ENCODE results near the gene TMEM165.

Gene TMEM165

GRCh38 chr4:55382488-55383003, 13.2 kb upstream of the TMEM165 start:
- no peak overlapping the region for H3K27ac Mint-ChIP-seq
- H3K4me1 Mint-ChIP-seq (ENCODE audit: low read depth) = peaks cover 9% of the 10 kb centered on the region
- H3K36me3 Mint-ChIP-seq (ENCODE audit: low read depth) = no peaks in the 10 kb centered on the region
- no peaks in the 10 kb centered on the region for H3K27me3 Mint-ChIP-seq (ENCODE audit: low read depth)
- H3K4me3 Mint-ChIP-seq = no peak overlapping the region
- H3K9me3 Mint-ChIP-seq = no peaks in the 10 kb centered on the region

- Mint-ChIP-seq H3K9me3 (no peaks in the 10 kb centered on the region), H3K27me3 (ENCODE audit: low read depth) (no peaks in the 10 kb centered on the region), H3K4me1 (ENCODE audit: low read depth) (peaks cover 9% of the 10 kb centered on the region), H3K27ac (no peak overlapping the region), H3K36me3 (ENCODE audit: low read depth) (no peaks in the 10 kb centered on the region), H3K4me3 (no peak overlapping the region)
Measured at GRCh38 chr4:55385201-55385649, 10.5 kb upstream of the TMEM165 start.

GRCh38 chr4:55386073-55386472, 9.7 kb upstream of the TMEM165 start:
- no peaks in the 10 kb centered on the region for H3K36me3 Mint-ChIP-seq (ENCODE audit: low read depth)
- no peak overlapping the region for H3K4me3 Mint-ChIP-seq
- H3K4me1 Mint-ChIP-seq (ENCODE audit: low read depth) = peaks cover 9% of the 10 kb centered on the region
- no peaks in the 10 kb centered on the region for H3K27me3 Mint-ChIP-seq (ENCODE audit: low read depth)
- no peaks in the 10 kb centered on the region for H3K9me3 Mint-ChIP-seq
- no peak overlapping the region for H3K27ac Mint-ChIP-seq

- Mint-ChIP-seq H3K27ac (no peak overlapping the region), H3K9me3 (no peaks in the 10 kb centered on the region), H3K4me1 (ENCODE audit: low read depth) (peaks cover 9% of the 10 kb centered on the region), H3K36me3 (ENCODE audit: low read depth) (no peaks in the 10 kb centered on the region), H3K4me3 (no peak overlapping the region), H3K27me3 (ENCODE audit: low read depth) (no peaks in the 10 kb centered on the region)
Measured at GRCh38 chr4:55386840-55387239, 8.9 kb upstream of the TMEM165 start.

- no peak overlapping the region for H3K4me3 Mint-ChIP-seq
Measured at GRCh38 chr4:55393461-55394320, 2.1 kb upstream of the TMEM165 start.

GRCh38 chr4:55395218-55395528, 584 bp upstream of the TMEM165 start:
- Mint-ChIP-seq H3K9me3 (no peaks in the 10 kb centered on the region), H3K4me3 (peak overlapping the region; percentile 95), H3K27me3 (ENCODE audit: low read depth) (no peaks in the 10 kb centered on the region), H3K4me1 (ENCODE audit: low read depth) (peaks cover 35% of the 10 kb centered on the region), H3K36me3 (ENCODE audit: low read depth) (peaks cover 14% of the 10 kb centered on the region), H3K27ac (peak overlapping the region; percentile 97)

More at GRCh38 chr4:55393461-55394320, 2.1 kb upstream of the TMEM165 start:
- Mint-ChIP-seq H3K36me3 (ENCODE audit: low read depth) (peaks cover 9% of the 10 kb centered on the region), H3K27ac (peak overlapping the region; percentile 38), H3K4me1 (ENCODE audit: low read depth) (peaks cover 28% of the 10 kb centered on the region), H3K27me3 (ENCODE audit: low read depth) (no peaks in the 10 kb centered on the region), H3K9me3 (no peaks in the 10 kb centered on the region)

- Mint-ChIP-seq H3K4me3 (peak overlapping the region; percentile 98), H3K27me3 (ENCODE audit: low read depth) (no peaks in the 10 kb centered on the region), H3K4me1 (ENCODE audit: low read depth) (peaks cover 39% of the 10 kb centered on the region), H3K27ac (peak overlapping the region; percentile 85), H3K36me3 (ENCODE audit: low read depth) (peaks cover 17% of the 10 kb centered on the region), H3K9me3 (no peaks in the 10 kb centered on the region)
Measured at GRCh38 chr4:55396308-55397125, 760 bp downstream of the TMEM165 start.

GRCh38 chr4:55397126-55397436, 1.3 kb downstream of the TMEM165 start:
- Mint-ChIP-seq H3K4me1 (ENCODE audit: low read depth) (peaks cover 39% of the 10 kb centered on the region), H3K27ac (peak overlapping the region; percentile 85), H3K27me3 (ENCODE audit: low read depth) (no peaks in the 10 kb centered on the region), H3K9me3 (no peaks in the 10 kb centered on the region), H3K4me3 (peak overlapping the region; percentile 98), H3K36me3 (ENCODE audit: low read depth) (peaks cover 17% of the 10 kb centered on the region)

- H3K4me1 Mint-ChIP-seq (ENCODE audit: low read depth) = peaks cover 39% of the 10 kb centered on the region
- peak overlapping the region; percentile 85 for H3K27ac Mint-ChIP-seq
- no peaks in the 10 kb centered on the region for H3K27me3 Mint-ChIP-seq (ENCODE audit: low read depth)
- H3K36me3 Mint-ChIP-seq (ENCODE audit: low read depth) = peaks cover 17% of the 10 kb centered on the region
- no peaks in the 10 kb centered on the region for H3K9me3 Mint-ChIP-seq
- H3K4me3 Mint-ChIP-seq = peak overlapping the region; percentile 98
Measured at GRCh38 chr4:55397520-55398321, 2.0 kb downstream of the TMEM165 start.

GRCh38 chr4:55398461-55398860, 2.7 kb downstream of the TMEM165 start:
- Mint-ChIP-seq H3K36me3 (ENCODE audit: low read depth) (peaks cover 20% of the 10 kb centered on the region), H3K9me3 (no peaks in the 10 kb centered on the region), H3K27me3 (ENCODE audit: low read depth) (no peaks in the 10 kb centered on the region), H3K27ac (peak overlapping the region; percentile 28), H3K4me3 (peak overlapping the region; percentile 98), H3K4me1 (ENCODE audit: low read depth) (peaks cover 43% of the 10 kb centered on the region)

GRCh38 chr4:55398966-55399365, 3.2 kb downstream of the TMEM165 start:
- Mint-ChIP-seq H3K27ac (peak overlapping the region; percentile 41), H3K4me1 (ENCODE audit: low read depth) (peaks cover 46% of the 10 kb centered on the region), H3K4me3 (peak overlapping the region; percentile 98), H3K9me3 (no peaks in the 10 kb centered on the region), H3K36me3 (ENCODE audit: low read depth) (peaks cover 25% of the 10 kb centered on the region), H3K27me3 (ENCODE audit: low read depth) (no peaks in the 10 kb centered on the region)

GRCh38 chr4:55399581-55399980, 3.8 kb downstream of the TMEM165 start:
- Mint-ChIP-seq H3K4me1 (ENCODE audit: low read depth) (peaks cover 45% of the 10 kb centered on the region), H3K4me3 (no peak overlapping the region), H3K27ac (peak overlapping the region; percentile 41), H3K27me3 (ENCODE audit: low read depth) (no peaks in the 10 kb centered on the region), H3K9me3 (no peaks in the 10 kb centered on the region), H3K36me3 (ENCODE audit: low read depth) (peaks cover 28% of the 10 kb centered on the region)

- no peak overlapping the region for H3K27ac Mint-ChIP-seq
Measured at GRCh38 chr4:55405073-55405472, 9.3 kb downstream of the TMEM165 start.

GRCh38 chr4:55406545-55406944, 10.8 kb downstream of the TMEM165 start:
- Mint-ChIP-seq H3K36me3 (ENCODE audit: low read depth) (peaks cover 34% of the 10 kb centered on the region), H3K4me3 (no peak overlapping the region), H3K27me3 (ENCODE audit: low read depth) (no peaks in the 10 kb centered on the region), H3K27ac (no peak overlapping the region), H3K9me3 (no peaks in the 10 kb centered on the region), H3K4me1 (ENCODE audit: low read depth) (peaks cover 37% of the 10 kb centered on the region)

More at GRCh38 chr4:55405073-55405472, 9.3 kb downstream of the TMEM165 start:
- no peaks in the 10 kb centered on the region for H3K9me3 Mint-ChIP-seq
- no peak overlapping the region for H3K4me3 Mint-ChIP-seq
- H3K36me3 Mint-ChIP-seq (ENCODE audit: low read depth) = peaks cover 37% of the 10 kb centered on the region
- peaks cover 40% of the 10 kb centered on the region for H3K4me1 Mint-ChIP-seq (ENCODE audit: low read depth)
- H3K27me3 Mint-ChIP-seq (ENCODE audit: low read depth) = no peaks in the 10 kb centered on the region
